Measurements from ENCODE around the gene VPS9D1. TPM values are rescaled to one million over a fixed set of nuclear protein-coding genes. Genes with fewer than 3 reads are reported as not detected.

VPS9D1 gene
- total and polyA plus RNA-seq, 10 of the 15 experiments (the other 5 are each of a cell fraction or from before 2014, with no cell fraction given): 0.65 to 4.2 (median 1.1) TPM

DNA sequence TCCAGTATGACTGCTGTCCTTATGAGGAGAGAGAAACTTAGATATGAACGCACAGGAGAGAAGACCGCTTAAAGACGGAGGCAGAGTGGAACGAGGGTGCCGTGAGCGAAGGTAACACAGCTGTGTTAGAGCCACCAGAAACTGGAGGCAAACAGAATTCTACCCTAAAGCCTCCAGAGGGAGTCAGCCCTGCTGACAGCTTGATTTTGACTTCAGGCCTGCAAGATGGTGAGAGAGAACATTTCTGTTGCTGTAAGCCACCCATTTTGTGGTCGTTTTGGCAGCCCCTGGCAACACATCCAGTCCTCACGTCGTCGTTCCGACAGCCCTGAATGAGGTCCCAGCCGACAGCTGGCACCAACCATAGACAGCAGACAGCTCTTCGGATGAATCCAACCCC, 16.4 kb downstream of the VPS9D1 start:
- Histone ChIP-seq H4K20me1 (ENCODE audit: control insufficient read depth, insufficient read depth) (no peaks in the 10 kb centered on the region), H3K27me3 (replicated peaks in 1 of 2; ENCODE audit: control insufficient read depth in 2 of 2, insufficient read depth in 2 of 2, low read length in 1 of 2) (no peaks in the 10 kb centered on the region), H3K9me3 (replicated peaks; ENCODE audit: control insufficient read depth, insufficient read depth, low read length) (no peaks in the 10 kb centered on the region), H3K9ac (ENCODE audit: control insufficient read depth, insufficient read depth, low read length) (no peak overlapping the region), H3K4me1 (ENCODE audit: control insufficient read depth, insufficient read depth, low read length) (peaks cover 15% of the 10 kb centered on the region), H2AFZ (ENCODE audit: control insufficient read depth, low read depth, low read length) (no peak overlapping the region), H3K36me3 (ENCODE audit: control insufficient read depth in 2 of 2, insufficient read depth in 2 of 2, low read length in 1 of 2) (no peaks in the 10 kb centered on the region), H3K79me2 (ENCODE audit: control insufficient read depth, insufficient read depth, low read length) (no peaks in the 10 kb centered on the region), H3K4me2 (ENCODE audit: control insufficient read depth, insufficient read depth) (no peak overlapping the region), H3K27ac (ENCODE audit: control insufficient read depth, insufficient read depth) (no peak overlapping the region), H3K4me3 (no peak overlapping the region)
- TF ChIP-seq MTA3 (IDR thresholded peaks at IDR 0.05; ENCODE audit: borderline replicate concordance, low read length) (no peak), ZSCAN29 (IDR thresholded peaks at IDR 0.05) (no peak), POLR2AphosphoS2 (IDR thresholded peaks at IDR 0.05; ENCODE audit: low read depth, low read length) (no peak), TAF1 (IDR thresholded peaks at IDR 0.05; ENCODE audit: borderline replicate concordance, low read depth, low read length) (no peak), FOXM1 (IDR thresholded peaks at IDR 0.05; ENCODE audit: low read depth, low read length) (no peak), STAT1 (conservative IDR thresholded peaks at IDR 0.05) (no peak)
- TF ChIP-seq, protein P1, sequence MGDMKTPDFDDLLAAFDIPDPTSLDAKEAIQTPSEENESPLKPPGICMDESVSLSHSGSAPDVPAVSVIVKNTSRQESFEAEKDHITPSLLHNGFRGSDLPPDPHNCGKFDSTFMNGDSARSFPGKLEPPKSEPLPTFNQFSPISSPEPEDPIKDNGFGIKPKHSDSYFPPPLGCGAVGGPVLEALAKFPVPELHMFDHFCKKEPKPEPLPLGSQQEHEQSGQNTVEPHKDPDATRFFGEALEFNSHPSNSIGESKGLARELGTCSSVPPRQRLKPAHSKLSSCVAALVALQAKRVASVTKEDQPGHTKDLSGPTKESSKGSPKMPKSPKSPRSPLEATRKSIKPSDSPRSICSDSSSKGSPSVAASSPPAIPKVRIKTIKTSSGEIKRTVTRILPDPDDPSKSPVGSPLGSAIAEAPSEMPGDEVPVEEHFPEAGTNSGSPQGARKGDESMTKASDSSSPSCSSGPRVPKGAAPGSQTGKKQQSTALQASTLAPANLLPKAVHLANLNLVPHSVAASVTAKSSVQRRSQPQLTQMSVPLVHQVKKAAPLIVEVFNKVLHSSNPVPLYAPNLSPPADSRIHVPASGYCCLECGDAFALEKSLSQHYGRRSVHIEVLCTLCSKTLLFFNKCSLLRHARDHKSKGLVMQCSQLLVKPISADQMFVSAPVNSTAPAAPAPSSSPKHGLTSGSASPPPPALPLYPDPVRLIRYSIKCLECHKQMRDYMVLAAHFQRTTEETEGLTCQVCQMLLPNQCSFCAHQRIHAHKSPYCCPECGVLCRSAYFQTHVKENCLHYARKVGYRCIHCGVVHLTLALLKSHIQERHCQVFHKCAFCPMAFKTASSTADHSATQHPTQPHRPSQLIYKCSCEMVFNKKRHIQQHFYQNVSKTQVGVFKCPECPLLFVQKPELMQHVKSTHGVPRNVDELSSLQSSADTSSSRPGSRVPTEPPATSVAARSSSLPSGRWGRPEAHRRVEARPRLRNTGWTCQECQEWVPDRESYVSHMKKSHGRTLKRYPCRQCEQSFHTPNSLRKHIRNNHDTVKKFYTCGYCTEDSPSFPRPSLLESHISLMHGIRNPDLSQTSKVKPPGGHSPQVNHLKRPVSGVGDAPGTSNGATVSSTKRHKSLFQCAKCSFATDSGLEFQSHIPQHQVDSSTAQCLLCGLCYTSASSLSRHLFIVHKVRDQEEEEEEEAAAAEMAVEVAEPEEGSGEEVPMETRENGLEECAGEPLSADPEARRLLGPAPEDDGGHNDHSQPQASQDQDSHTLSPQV (IDR thresholded peaks at IDR 0.05): no peak
- ChIA-PET CTCF (interaction anchor here (0.8 to 2.3 kb wide), 3 partner anchors 60 to 156 kb away, joined by 3 to 21 read pairs (median 4); no protein-coding TSS in a partner anchor), RAD21 (ENCODE audit: unreplicated experiment) (interaction anchor here (2.7 to 3.3 kb wide), 2 partner anchors 90 to 156 kb away, joined by 17 to 33 read pairs; no protein-coding TSS in a partner anchor), SMC1A (ENCODE audit: uncharacterized antibody, unreplicated experiment) (interaction anchor here (4.4 to 4.7 kb wide), 2 partner anchors 87 to 156 kb away, joined by 39 to 44 read pairs; no protein-coding TSS in a partner anchor), POLR2A (interaction anchor here (0.6 to 0.7 kb wide), 2 partner anchors 19 to 161 kb away, joined by 3 to 6 read pairs; no protein-coding TSS in a partner anchor)
- ATAC-seq (no peak), DNase-seq (ENCODE audit: low read depth, low spot score) (no peak), FAIRE-seq (no peak)
- in situ Hi-C loops (cut with MboI) (loop anchor here (5.0 to 10.0 kb wide), 2 partner anchors 91 to 158 kb away; no protein-coding TSS in a partner anchor), intact Hi-C loops (cut with micrococcal nuclease; ENCODE audit: unreplicated experiment) (loop anchor here (10.0 kb wide), 1 partner anchor 211 kb away; the partner anchor contains the start of gene MC1R)
- 80% methylated on average over 13 of the region's 13 CpGs for WGBS (ENCODE audit: insufficient coverage, insufficient replicate concordance, low lambda C conversion rate, missing lambda C conversion rate)
- BruUV-seq (replicated peaks): no TSS peak

Measured in GM12878 (cell line).